Suprapubic skin (tissue), 4 donors: ENCODE data around the gene CNOT2.

Experiments
- CTCF ChIP-seq, 2 donors: fragments of 200-600 bp in 1 of 2; fragments of 450-650 bp in 1 of 2; sonication (generic) in 1 of 2; IDR thresholded peaks; one replicate each; pipeline ENCODE4 v1.5.1; 2016 to 2019; ENCODE audit warnings: antibody characterized with exemption in 2 of 2, mild to moderate bottlenecking in 1 of 2, moderate library complexity in 1 of 2
- POLR2A ChIP-seq, 2 donors: fragments of 450-650 bp; IDR thresholded peaks; one replicate each; pipeline ENCODE4 v1.6.1; 2017; ENCODE audit warnings: antibody characterized with exemption in 2 of 2, mild to moderate bottlenecking in 2 of 2, moderate library complexity in 2 of 2
- POLR2AphosphoS5 ChIP-seq, 3 donors: sonication (generic); formaldehyde crosslinking; IDR thresholded peaks; one replicate each; pipeline ENCODE4 v1.6.1; 2017; ENCODE audit warnings: antibody characterized with exemption in 3 of 3

DNA sequence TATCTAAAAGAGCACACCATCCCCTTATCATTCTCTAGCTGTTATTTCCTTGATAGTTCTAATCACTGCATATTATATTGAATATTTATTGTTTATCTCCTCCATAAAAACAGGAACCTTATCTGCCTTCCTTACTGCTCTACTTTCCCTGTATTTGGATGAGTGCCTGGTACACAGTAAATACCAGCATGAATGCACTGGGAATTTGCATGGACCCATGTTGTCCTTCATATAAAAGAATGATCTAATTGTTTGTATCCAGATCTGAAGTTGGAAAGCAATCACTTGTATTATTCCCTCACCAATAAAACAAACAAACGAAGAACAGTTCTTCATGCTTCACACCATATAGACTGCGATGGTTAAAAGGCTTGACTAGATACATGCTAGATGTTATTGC, 15.3 kb upstream of the CNOT2 start:
- TF ChIP-seq CTCF (IDR thresholded peaks at IDR 0.05): no peak
- TF ChIP-seq POLR2A (IDR thresholded peaks at IDR 0.05): no peak
- TF ChIP-seq POLR2AphosphoS5 (IDR thresholded peaks at IDR 0.05): no peak
